HEK293T (cell line): ENCODE measurements around the gene WNT3A.
A peak's percentile ranks its signal among the peaks of the same experiment; 100 is the strongest.

Experiments used
- CTCF ChIA-PET: fragments of 350-600 bp; formaldehyde crosslinking; extraction: SDS; loops from one replicate; lab custom pipeline; 2021; ENCODE audit warnings: antibody characterized with exemption, inconsistent platforms; lab: Yijun Ruan, JAX
- POLR2A ChIA-PET: fragments of 350-600 bp; formaldehyde crosslinking; extraction: SDS; loops from one replicate; lab custom pipeline; 2020; ENCODE audit warnings: antibody characterized with exemption, inconsistent platforms; lab: Yijun Ruan, JAX
- DNase-seq: peaks from one replicate; pipeline ENCODE4 v3.0.0; 2012; ENCODE audit warnings: mixed read lengths; ENCODE audit errors: extremely low spot score
- ARNT ChIP-seq: fragments of 450-650 bp; IDR thresholded peaks from 2 replicates; pipeline ENCODE4 v1.6.1; 2017; ENCODE audit warnings: mild to moderate bottlenecking
- BHLHE40 ChIP-seq: fragments of 450-650 bp; IDR thresholded peaks from 2 replicates; pipeline ENCODE4 v1.6.1; 2016; ENCODE audit warnings: mild to moderate bottlenecking, moderate library complexity, borderline replicate concordance
- CTBP1 ChIP-seq: fragments of 450-650 bp; IDR thresholded peaks from 2 replicates; pipeline ENCODE4 v1.6.1; 2016; ENCODE audit warnings: borderline replicate concordance
- ELF4 ChIP-seq: fragments of 450-650 bp; IDR thresholded peaks from 2 replicates; pipeline ENCODE4 v1.6.1; 2017; ENCODE audit warnings: antibody characterized with exemption
- FOXA1 ChIP-seq: fragments of 450-650 bp; IDR thresholded peaks from 2 replicates; pipeline ENCODE4 v1.6.1; 2016; ENCODE audit warnings: mild to moderate bottlenecking
- FOXK2 ChIP-seq: fragments of 450-650 bp; IDR thresholded peaks from 2 replicates; pipeline ENCODE4 v1.6.1; 2016; ENCODE audit warnings: mild to moderate bottlenecking
- FOXM1 ChIP-seq: fragments of 450-650 bp; IDR thresholded peaks from 2 replicates; pipeline ENCODE4 v1.6.1; 2017; ENCODE audit warnings: mild to moderate bottlenecking, borderline replicate concordance
- HDGF ChIP-seq: fragments of 450-650 bp; IDR thresholded peaks from 2 replicates; pipeline ENCODE4 v1.6.1; 2017; ENCODE audit warnings: antibody characterized with exemption, borderline replicate concordance
- L3MBTL2 ChIP-seq: fragments of 450-650 bp; conservative IDR thresholded peaks from 2 replicates; pipeline ENCODE4 v1.6.1; 2016; ENCODE audit warnings: mild to moderate bottlenecking
- LEF1 ChIP-seq: fragments of 450-650 bp; IDR thresholded peaks from 2 replicates; pipeline ENCODE4 v1.6.1; 2017; ENCODE audit warnings: mild to moderate bottlenecking, borderline replicate concordance
- NFRKB ChIP-seq: fragments of 450-650 bp; IDR thresholded peaks from 2 replicates; pipeline ENCODE4 v1.6.1; 2016; ENCODE audit warnings: mild to moderate bottlenecking, moderate library complexity
- SP1 ChIP-seq: fragments of 450-650 bp; IDR thresholded peaks from 2 replicates; pipeline ENCODE4 v1.6.1; 2017
- SUZ12 ChIP-seq: fragments of 450-650 bp; IDR thresholded peaks from 2 replicates; pipeline ENCODE4 v1.6.1; 2016; ENCODE audit warnings: mild to moderate bottlenecking
- TARDBP ChIP-seq: fragments of 450-650 bp; IDR thresholded peaks from 2 replicates; pipeline ENCODE4 v1.6.1; 2016
- ZNF384 ChIP-seq: fragments of 450-650 bp; IDR thresholded peaks from 2 replicates; pipeline ENCODE4 v1.6.1; 2016
- TF ChIP-seq, protein P1 (sequence below): fragments of 450-650 bp; IDR thresholded peaks from 2 replicates; pipeline ENCODE4 v1.6.1; 2016

The WNT3A gene

DNA sequence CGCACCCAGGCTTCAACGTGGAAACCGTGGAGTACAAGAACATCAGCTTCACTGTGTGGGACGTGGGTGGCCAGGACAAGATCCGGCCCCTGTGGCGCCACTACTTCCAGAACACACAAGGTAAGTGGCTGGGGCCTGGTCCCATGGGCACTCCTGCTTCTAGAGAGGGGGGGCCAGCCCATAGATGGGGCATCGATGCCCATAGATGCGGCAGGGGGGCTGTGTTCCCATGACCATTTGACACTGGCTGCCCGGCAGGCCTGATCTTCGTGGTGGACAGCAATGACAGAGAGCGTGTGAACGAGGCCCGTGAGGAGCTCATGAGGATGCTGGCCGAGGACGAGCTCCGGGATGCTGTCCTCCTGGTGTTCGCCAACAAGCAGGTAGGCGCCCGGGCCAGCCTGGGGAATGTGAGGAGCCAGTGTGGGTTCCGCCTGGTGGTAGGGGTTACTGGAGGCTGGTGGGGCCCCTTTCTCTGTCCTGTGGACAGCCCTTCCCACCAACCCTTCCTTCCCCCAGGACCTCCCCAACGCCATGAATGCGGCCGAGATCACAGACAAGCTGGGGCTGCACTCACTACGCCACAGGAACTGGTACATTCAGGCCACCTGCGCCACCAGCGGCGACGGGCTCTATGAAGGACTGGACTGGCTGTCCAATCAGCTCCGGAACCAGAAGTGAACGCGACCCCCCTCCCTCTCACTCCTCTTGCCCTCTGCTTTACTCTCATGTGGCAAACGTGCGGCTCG is 90.7 kb downstream of the WNT3A start:
- POLR2A ChIA-PET = interaction anchor here (1.2 to 4.9 kb wide), 4 partner anchors 8 to 16 kb away, joined by 3 to 23 read pairs (median 3); partner anchors contain the start of genes ARF1 and MRPL55
- CTCF ChIA-PET = no interaction called here
- TF ChIP-seq LEF1 (no peak), FOXM1 (no peak), HDGF (no peak), FOXA1 (no peak), NFRKB (no peak)
- DNase-seq = peak; percentile 1

DNA sequence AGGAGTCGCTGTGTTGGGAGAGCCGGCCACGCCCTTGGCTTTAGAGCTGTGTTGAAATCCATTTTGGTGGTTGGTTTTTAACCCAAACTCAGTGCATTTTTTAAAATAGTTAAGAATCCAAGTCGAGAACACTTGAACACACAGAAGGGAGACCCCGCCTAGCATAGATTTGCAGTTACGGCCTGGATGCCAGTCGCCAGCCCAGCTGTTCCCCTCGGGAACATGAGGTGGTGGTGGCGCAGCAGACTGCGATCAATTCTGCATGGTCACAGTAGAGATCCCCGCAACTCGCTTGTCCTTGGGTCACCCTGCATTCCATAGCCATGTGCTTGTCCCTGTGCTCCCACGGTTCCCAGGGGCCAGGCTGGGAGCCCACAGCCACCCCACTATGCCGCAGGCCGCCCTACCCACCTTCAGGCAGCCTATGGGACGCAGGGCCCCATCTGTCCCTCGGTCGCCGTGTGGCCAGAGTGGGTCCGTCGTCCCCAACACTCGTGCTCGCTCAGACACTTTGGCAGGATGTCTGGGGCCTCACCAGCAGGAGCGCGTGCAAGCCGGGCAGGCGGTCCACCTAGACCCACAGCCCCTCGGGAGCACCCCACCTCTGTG is 91.6 kb downstream of the WNT3A start:
- no peak for DNase-seq
- ChIA-PET POLR2A (interaction anchor here (0.7 to 4.9 kb wide), 5 partner anchors 9 to 76 kb away, joined by 3 to 23 read pairs (median 3); partner anchors contain the start of genes ARF1 and MRPL55), CTCF (interaction anchor here (1.0 kb wide), 1 partner anchor 14 kb away, joined by 3 read pairs; no protein-coding TSS in a partner anchor)
- TF ChIP-seq TARDBP (no peak), ZNF384 (no peak), CTBP1 (no peak), BHLHE40 (no peak), NFRKB (no peak), L3MBTL2 (no peak), SUZ12 (no peak), LEF1 (no peak), FOXK2 (no peak), FOXA1 (no peak), SP1 (no peak), ARNT (no peak), ELF4 (no peak), HDGF (no peak), FOXM1 (no peak)
- TF ChIP-seq, protein P1, sequence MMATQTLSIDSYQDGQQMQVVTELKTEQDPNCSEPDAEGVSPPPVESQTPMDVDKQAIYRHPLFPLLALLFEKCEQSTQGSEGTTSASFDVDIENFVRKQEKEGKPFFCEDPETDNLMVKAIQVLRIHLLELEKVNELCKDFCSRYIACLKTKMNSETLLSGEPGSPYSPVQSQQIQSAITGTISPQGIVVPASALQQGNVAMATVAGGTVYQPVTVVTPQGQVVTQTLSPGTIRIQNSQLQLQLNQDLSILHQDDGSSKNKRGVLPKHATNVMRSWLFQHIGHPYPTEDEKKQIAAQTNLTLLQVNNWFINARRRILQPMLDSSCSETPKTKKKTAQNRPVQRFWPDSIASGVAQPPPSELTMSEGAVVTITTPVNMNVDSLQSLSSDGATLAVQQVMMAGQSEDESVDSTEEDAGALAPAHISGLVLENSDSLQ = no peak

DNA sequence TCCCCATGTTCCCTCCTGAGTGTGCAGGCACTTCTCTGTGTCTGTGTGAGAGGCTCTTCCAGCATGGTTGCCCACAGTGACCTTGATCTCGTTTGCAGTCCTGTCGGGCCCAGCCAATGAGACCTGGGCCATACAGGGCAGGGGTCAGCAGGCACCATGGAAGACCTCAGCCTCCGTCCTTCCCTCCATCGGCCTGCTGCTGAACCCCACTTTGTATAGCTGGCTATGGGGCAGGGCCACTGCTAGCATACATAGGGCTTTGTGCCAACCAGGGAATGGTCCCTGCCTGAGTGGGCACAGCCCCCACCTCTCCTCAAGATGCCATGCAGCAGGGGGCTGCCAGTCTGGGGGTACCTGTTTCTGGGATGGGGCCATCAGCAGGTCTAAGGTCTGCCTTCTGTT is 92.5 kb downstream of the WNT3A start:
- DNase-seq = peak; percentile 6
- CTCF ChIA-PET = interaction anchor here (1.0 kb wide), 1 partner anchor 15 kb away, joined by 3 read pairs; no protein-coding TSS in a partner anchor
- TF ChIP-seq BHLHE40 = no peak
- TF ChIP-seq ARNT = no peak
- no peak for TF ChIP-seq CTBP1
- TF ChIP-seq SP1 = no peak
- TF ChIP-seq LEF1 = no peak
- TF ChIP-seq, protein P1 = no peak
- no peak for TF ChIP-seq FOXA1
- no peak for TF ChIP-seq FOXM1
- no peak for TF ChIP-seq HDGF
- no peak for TF ChIP-seq SUZ12
- TF ChIP-seq NFRKB = no peak
- no peak for TF ChIP-seq FOXK2
- TF ChIP-seq ZNF384 = no peak
- TF ChIP-seq ELF4 = no peak
- TF ChIP-seq L3MBTL2 = no peak
- no peak for TF ChIP-seq TARDBP
- POLR2A ChIA-PET = interaction anchor here (0.9 to 4.9 kb wide), 3 partner anchors 9 to 26 kb away, joined by 3 to 23 read pairs (median 3); partner anchors contain the start of gene ARF1

DNA sequence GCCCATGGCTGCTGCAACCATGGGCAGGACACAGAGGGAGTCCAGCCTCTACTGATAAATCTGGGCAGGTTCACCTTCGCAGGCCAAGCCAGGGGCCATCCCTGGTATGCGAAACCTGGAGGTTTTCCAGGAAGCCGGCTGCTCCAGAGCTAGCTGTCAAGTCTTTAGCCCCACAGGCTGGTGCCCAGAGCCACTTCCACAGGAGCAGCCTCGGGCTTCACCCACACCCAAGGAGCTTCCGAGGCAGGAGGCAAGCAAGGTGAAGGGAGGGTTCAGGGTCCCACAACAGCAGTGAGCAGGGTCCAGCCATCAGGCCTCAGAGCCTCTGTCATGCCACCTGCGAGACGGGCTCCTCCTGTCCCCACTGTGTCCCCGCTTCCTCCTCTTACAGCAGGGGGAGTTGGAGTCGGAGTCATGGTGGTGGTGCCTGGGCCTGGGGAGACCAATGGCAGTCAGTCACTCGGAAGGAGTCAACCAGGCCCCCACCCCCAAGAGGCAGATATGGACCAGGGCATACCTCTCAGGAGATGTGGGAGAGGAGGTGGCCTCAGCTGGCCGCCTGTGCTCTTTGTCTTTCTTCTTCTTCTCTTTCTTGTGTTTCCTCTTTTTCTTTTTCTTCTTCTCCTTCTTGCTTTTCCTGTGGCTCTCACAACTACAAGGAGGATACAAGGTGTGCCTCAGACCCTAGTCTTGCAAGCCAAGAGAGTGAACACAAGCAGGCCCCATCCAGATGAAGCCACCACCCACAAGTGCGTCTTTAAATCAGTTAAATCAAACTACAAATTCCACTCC is 94.2 kb downstream of the WNT3A start:
- ChIA-PET POLR2A (interaction anchor here (1.2 to 4.9 kb wide), 4 partner anchors 11 to 27 kb away, joined by 3 to 23 read pairs (median 4); partner anchors contain the start of gene ARF1), CTCF (no interaction called here)
- TF ChIP-seq L3MBTL2 (no peak), SUZ12 (no peak), HDGF (0 out of 2 replicates have a peak, but pooled peaks have one; percentile 86), FOXA1 (no peak)

DNA sequence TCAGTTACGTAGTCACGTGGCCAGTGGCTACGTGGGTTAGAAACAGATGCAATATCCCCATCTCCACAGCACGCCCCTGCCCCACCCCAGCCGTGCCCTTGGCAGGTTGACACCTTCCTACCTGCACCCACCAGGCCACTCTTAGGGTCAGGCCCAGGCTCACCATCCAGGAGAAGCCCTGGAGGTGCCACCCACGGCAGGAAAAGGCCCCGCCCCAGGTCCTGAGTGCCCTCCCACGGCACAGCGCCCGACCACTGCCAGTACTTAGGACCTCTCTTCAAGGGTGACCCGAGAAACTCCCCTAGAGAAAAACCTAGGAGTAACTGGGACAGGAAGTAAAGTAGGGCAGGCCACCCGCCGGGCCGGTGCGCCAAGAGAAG is 94.8 kb downstream of the WNT3A start:
- TF ChIP-seq FOXA1 = no peak
- no peak for TF ChIP-seq SP1
- TF ChIP-seq FOXK2 = no peak
- no peak for TF ChIP-seq TARDBP
- TF ChIP-seq, protein P1 = no peak
- no peak for TF ChIP-seq ARNT
- TF ChIP-seq SUZ12 = no peak
- no peak for TF ChIP-seq LEF1
- no peak for TF ChIP-seq ELF4
- no peak for TF ChIP-seq CTBP1
- TF ChIP-seq HDGF = no peak
- no peak for TF ChIP-seq NFRKB
- TF ChIP-seq BHLHE40 = no peak
- TF ChIP-seq FOXM1 = no peak
- no peak for DNase-seq
- ChIA-PET POLR2A (interaction anchor here (1.2 to 4.9 kb wide), 3 partner anchors 11 to 20 kb away, joined by 3 to 23 read pairs (median 4); partner anchors contain the start of gene ARF1), CTCF (no interaction called here)

More for the DNA sequence above, 94.2 kb downstream of the WNT3A start:
- DNase-seq = no peak
